GM12873 (cell line): ENCODE measurements around the gene ADGRB2.

Experiments
- TF ChIP-seq, protein P1 (sequence below): IDR thresholded peaks from 2 replicates; pipeline ENCODE4 v1.5.1; 2012; ENCODE audit warnings: low read depth, mild to moderate bottlenecking, moderate library complexity, low read length, control low read depth; ENCODE audit not compliant: insufficient read depth; ENCODE audit errors: missing control alignments

Gene ADGRB2

DNA sequence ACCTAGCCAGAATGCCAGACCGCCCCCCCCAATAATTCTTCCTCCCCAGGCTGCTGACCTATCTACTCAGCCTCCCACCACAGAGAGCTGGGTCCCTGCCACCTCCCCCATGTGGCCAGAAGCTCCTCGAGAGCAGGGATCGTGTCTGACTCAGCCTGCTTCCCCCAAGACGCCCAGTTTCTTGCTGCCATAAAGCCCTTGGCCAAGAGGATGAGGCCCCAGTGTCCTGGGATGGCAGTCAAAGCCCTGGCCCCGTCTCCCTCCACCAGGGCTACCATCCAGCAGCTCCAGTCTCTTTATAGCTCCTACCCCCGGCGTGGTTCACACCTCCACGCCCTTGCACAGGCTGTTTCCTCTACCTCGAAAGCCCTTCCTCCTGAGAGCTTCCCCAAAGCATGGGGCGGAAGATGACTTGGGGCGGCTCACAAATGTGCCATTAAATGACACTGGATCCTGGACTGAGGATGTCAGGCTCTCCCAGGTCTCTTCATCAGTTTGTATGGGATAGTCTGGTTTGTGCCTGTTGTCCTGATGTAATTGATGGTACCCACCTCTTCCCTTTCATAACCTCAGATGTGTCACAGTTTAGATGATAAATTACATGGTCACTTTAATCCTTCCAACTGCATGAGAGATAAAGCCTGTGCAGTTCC is 13.2 kb downstream of the ADGRB2 start:
- TF ChIP-seq, protein P1, sequence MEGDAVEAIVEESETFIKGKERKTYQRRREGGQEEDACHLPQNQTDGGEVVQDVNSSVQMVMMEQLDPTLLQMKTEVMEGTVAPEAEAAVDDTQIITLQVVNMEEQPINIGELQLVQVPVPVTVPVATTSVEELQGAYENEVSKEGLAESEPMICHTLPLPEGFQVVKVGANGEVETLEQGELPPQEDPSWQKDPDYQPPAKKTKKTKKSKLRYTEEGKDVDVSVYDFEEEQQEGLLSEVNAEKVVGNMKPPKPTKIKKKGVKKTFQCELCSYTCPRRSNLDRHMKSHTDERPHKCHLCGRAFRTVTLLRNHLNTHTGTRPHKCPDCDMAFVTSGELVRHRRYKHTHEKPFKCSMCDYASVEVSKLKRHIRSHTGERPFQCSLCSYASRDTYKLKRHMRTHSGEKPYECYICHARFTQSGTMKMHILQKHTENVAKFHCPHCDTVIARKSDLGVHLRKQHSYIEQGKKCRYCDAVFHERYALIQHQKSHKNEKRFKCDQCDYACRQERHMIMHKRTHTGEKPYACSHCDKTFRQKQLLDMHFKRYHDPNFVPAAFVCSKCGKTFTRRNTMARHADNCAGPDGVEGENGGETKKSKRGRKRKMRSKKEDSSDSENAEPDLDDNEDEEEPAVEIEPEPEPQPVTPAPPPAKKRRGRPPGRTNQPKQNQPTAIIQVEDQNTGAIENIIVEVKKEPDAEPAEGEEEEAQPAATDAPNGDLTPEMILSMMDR, result no peak

DNA sequence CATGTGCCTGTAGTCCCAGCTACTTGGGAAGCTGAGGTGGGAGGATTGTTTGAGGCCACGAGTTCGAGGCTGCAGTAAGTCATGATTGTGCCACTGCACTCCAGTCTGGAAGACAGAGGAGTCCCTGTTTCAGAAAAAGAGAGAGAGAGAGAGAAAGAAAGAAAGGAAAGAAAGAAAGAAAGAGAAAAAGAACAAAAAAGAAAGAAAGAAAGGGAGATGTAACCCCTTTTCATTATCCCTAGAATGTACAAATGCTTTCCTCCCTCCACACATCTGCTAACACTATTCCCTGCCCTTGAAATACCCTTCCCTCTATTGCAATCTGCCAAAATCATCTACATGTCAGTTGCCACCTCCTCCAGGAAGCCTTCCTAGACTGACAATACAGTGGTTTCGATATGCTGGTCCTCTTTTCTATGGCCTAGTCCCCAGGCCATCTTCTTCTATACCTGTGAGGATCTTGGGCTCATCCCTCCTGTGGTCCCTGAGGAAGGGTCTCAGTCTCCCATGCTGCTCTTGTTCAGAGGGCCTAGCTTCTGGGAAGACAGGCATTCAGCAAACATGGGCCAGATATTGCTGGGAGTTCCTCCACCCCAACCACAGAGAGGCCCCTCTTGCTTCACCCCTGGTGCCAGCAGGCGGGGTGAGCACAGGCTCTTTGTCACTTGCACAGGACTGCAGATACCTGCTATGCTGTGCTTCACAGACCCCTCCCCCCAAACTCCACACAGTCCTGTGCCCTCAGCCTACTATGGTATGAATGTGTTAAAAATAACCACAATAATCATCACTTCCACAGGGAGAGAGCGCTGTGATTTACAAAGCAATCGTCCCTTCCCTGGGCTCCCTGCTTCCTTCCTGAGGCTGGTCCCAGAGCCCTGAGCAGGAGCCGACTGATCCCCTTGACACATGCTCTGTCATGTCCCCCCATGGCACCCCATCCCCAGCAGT is 14.1 kb downstream of the ADGRB2 start:
- TF ChIP-seq, protein P1, result no peak

GRCh38 chr1:31748365-31748764 is 15.8 kb downstream of the ADGRB2 start:
- TF ChIP-seq, protein P1, result no peak

DNA sequence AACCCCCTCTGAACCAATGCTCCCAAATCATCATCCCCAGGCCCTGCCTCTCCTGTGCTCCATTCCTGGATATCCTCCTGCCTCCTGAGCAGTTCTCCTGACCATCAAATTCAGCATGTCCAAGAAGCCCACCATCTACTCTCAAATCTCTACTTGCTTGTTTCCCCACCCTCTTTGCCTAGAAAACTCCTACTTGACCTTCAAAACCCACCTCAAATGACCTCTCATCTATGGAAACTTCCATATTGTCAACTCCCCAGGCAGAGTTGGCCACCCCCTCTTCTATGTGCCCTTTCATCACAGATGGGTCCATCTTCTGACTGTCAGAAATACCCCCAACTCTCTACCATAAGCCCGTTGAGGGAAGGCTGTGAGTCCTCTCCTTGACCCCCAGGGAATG is 16.8 kb downstream of the ADGRB2 start:
- TF ChIP-seq, protein P1, result no peak

DNA sequence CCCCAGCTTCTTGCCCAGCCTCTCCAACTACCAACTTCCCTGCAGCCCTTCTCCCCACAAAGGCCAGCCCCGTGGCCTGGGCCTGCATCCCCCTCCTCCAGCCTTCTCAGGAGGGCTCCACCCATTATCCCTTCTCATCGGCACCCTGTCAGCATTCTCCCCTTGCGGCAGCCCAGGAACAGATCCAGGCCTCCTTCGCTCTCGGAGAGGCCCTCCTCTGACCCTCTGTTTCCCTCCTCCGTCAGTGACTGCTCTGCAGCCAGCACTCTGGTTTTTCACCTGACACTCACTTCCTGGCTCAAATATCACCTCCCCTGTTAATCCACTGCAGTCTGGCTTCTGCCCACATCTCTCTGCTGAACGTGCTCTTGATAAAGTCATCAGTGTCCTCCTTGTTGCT is 17.5 kb downstream of the ADGRB2 start:
- TF ChIP-seq, protein P1, result no peak

- TF ChIP-seq, protein P1, result no peak
These were observed 18.0 kb downstream of the ADGRB2 start for GRCh38 chr1:31745946-31746670.
